Medulla oblongata (tissue), 1 donor: ENCODE results near the gene AKAP12.
A peak's percentile ranks its signal among the peaks of the same experiment; 100 is the strongest.

ENCODE experiments used
- DNase-seq: peaks from one replicate; pipeline ENCODE4 v3.0.0-alpha.2; 2015; ENCODE audit errors: extremely low spot score

Gene AKAP12

GRCh38 chr6:151233731-151234130, 6.0 kb upstream of the AKAP12 start:
- DNase-seq: no peak

DNA sequence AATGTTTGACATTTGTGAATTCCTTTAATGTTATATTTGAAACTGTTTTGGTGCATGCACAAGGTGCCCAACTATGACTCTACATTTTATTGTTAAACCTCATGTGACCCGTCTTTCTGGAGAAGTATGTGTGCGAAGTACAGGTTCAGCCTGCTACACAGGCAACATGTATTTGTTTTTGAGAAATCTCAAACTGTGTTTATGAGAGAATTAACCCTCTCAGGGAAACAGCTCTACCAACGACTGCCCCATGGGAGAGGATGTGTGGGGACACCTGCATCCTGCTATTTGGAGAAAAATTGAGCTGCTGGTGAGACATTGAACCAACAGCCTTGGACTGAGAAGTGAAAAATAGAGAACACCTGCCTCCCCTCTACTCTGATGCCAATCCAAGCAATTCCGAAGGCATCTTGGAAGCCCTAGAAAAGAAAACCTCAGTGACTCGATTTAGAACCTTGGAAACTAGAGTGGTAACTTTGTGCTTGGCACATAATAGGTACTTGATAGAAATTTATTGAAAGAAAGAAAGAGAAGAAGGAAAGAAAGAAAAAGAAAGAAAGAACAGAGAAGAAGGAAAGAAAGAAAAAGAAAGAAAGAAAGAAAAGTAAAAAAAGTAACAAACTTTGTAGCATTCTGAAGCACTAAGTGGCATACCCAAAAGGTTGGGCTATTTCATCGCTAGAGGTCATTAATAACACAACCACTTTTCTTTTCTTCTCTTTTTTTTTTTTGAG, 2.9 kb upstream of the AKAP12 start:
- DNase-seq: no peak

GRCh38 chr6:151240036-151240685, 394 bp downstream of the AKAP12 start:
- peak; percentile 38 for DNase-seq

- DNase-seq: no peak
Observed at GRCh38 chr6:151240791-151241642, 1.2 kb downstream of the AKAP12 start.

GRCh38 chr6:151241853-151242252, 2.1 kb downstream of the AKAP12 start:
- DNase-seq: no peak

- no peak for DNase-seq
Observed at GRCh38 chr6:151242420-151242861, 2.7 kb downstream of the AKAP12 start.

GRCh38 chr6:151243481-151243880, 3.7 kb downstream of the AKAP12 start:
- DNase-seq: no peak

DNA sequence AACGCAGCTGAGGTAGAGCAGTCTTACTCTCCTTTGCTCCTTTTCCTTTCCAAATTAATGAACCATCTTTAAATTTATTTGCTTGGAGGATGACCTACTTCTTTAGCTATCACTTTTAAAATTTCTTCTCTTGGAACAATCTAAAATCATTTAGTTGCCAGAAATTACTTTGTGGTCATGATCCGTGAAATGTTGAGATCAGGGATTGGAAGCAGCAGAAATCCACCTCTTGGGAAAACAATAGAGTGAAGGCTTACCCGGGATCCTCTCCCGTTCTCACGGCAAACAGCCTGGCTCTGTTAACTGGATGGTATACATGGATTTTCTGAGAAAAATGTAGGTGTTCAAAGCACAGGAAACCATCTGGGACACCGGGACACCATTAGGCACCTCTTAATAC, 7.7 kb downstream of the AKAP12 start:
- no peak for DNase-seq

GRCh38 chr6:151248295-151248694, 8.5 kb downstream of the AKAP12 start:
- no peak for DNase-seq

DNA sequence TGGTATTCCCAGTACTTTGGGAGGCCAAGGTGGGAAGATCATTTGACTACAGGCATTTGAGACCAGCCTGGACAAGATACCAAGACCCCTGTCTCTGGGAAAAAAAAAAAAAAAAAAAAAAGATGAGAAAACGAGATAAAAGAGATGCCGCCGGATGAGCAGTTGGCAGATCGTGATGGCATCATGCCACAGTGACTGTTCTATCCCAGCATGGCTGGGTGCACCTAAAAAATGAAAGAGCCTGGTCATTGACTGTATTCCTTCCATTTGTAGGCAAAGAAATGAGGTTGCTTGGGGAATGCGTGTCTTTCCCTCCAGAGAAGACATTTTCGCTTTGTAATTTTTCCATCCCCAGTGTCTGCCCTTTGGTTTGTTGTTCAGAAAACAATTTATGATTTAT, 12.9 kb downstream of the AKAP12 start:
- DNase-seq: no peak

DNA sequence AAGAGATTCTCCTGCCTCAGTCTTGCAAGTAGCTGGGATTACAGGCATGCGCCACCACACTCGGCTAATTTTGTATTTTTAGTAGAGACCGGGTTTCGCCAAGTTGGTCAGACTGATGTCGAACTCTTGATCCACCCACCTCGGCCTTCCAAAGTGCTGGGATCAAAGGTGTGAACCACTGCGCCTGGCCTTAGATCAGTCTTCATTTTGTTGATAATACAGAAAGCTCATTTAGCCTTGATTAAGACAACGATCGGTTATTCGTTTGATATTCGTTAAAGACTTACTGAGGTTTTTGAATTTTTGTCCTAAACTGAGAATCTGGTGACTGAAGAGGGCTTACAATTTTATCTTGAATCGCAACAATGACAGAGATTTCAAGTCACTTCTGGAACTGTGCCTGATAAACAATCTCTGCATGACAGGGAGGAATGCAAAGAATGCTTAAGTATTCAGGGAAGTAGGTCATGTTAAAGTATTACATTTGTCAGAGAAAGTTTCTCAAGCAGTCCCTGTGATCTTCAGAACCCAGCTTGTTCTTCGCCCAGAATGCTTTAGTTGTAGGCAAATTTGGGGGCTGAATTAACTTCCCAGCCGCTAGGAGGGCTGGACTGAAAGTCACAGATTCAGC, 14.8 kb downstream of the AKAP12 start:
- no peak for DNase-seq

- DNase-seq: no peak
Observed at GRCh38 chr6:151255811-151256210, 16.0 kb downstream of the AKAP12 start.

- DNase-seq: no peak
Observed at GRCh38 chr6:151257985-151258445, 18.2 kb downstream of the AKAP12 start.

- DNase-seq: no peak
Observed at GRCh38 chr6:151260205-151260604, 20.4 kb downstream of the AKAP12 start.

- DNase-seq: no peak
Observed at GRCh38 chr6:151263035-151263434, 23.3 kb downstream of the AKAP12 start.

DNA sequence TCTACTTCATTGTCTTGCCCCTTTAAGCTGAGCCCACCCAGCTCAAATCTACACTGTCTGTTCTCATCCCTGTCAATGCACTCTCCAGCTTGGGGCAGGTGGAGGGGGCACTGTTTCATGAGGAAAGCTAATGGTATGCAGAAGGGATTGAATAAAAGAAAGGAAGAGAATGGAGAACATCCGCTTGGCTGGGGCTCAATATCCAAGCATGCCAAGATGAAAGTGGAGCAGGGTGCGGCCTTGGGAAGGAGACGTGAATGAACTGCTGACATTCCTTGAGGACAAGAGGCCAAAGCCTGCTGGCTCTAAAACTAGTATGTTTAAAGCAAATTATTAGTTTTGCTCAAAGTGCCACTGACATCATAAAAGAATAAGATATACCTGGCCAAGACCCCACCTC, 24.2 kb downstream of the AKAP12 start:
- no peak for DNase-seq

- no peak for DNase-seq
Observed at GRCh38 chr6:151265282-151265681, 25.5 kb downstream of the AKAP12 start.

DNA sequence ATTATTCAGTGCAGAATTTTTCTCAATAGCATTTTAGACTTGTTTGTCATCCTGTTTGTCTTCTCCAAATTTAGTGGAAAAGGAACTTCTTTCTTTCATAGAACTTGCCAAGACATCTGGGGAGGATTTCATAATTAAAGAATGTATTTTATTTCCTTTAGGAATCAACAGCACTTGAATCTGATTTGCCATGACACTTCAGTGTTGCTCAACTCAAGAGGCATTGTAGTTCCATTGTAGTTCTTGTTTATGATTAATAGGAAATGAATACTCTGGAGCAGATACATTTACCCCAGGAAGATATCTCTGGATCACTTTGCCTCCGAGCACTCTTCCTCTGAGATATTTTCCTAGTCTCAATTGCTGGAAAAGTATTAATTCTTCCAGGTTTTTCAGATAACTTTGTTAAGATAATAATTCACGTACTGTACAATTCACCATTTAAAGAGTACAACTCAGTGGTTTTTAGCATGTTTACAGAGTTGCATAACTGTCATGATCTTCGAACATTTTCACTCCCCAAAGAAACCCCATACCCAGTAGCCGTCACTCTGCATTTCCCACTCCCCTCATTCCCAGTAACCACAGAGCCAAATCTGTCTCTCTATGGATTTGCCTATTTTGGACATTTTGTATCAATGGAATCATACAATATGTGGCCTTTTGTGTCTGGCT, 29.7 kb downstream of the AKAP12 start:
- no peak for DNase-seq

DNA sequence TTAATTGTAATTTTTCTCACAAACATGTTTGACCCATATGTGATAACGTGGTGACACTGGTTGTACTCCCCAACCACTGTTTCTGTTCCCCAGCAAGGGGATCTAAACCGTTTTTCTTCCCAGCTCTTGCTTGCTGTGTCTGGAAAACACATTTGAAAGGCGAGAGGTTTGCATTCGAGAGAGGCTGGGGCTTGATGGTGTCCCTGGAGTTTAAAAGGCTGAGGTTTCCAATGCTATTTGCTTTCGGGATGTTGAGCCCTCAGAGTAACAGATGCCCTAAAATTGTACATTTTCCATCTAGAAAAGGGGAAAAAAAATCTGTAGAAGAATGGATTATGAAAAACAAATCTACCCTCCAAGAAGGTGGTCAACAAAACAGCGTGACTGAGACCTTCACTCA, 35.4 kb downstream of the AKAP12 start:
- DNase-seq: no peak

- no peak for DNase-seq
Observed at GRCh38 chr6:151275566-151275965, 35.8 kb downstream of the AKAP12 start.

DNA sequence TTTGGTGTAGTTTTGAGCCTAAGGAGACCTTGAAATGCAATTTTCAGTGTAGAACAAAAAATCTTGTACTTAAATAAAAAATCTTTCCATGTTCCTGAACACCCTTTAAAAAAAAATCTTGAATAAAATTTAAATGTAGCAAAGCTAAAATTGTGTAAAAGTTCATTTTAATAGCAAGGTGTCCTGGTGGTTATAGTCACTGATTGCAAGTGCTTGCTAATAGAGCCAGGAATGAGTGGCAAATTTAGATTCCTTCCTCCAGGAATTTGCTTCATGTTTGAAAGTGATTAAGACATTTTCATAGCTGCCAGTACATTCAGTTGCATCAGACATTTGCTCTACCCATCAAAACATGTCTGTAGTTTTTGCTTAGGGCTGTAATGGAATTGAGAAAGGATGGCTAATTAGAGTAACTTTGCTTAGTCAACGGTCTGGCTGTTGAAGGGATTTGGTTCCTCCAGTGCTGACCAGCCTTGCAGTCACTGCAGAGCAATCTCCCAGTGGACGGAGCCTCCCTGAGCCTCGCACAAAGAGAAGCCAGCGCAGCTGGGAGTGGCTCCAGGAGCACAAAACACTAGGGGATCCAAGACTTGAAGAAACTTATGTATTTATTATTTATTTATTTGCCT, 36.5 kb downstream of the AKAP12 start:
- no peak for DNase-seq
